Activated T-cell treated with anti-CD3 and anti-CD28 coated beads, Interleukin-2, amount 50 U/mL, for 4 hours (primary cell): ENCODE measurements around the gene DICER1. TPM values are rescaled to one million over a fixed set of nuclear protein-coding genes. Genes with fewer than 3 reads are reported as not detected.
A peak's percentile ranks its signal among the peaks of the same experiment; 100 is the strongest.

Experiments used
- ATAC-seq, 2 donors: fragments of 200-7000 bp; cut with Tn5 transposase; one replicate each; pipeline ENCODE4 v1.10.0; 2021
- DNase-seq: peaks from one replicate; pipeline ENCODE4 v3.0.0-alpha.2; 2020
- H3K27me3 Mint-ChIP-seq: one replicate; pipeline ENCODE4 v1.8.0; 2021; ENCODE audit warnings: low read depth, mixed read lengths
- H3K36me3 Mint-ChIP-seq: one replicate; pipeline ENCODE4 v1.8.0; 2022; ENCODE audit warnings: mixed read lengths; ENCODE audit not compliant: insufficient read depth
- H3K4me1 Mint-ChIP-seq: one replicate; pipeline ENCODE4 v1.8.0; 2021; ENCODE audit warnings: low read depth, mixed read lengths
- H3K4me3 Mint-ChIP-seq: one replicate; pipeline ENCODE4 v1.8.0; 2021; ENCODE audit warnings: mild to moderate bottlenecking, moderate library complexity, mixed read lengths
- H3K9me3 Mint-ChIP-seq: one replicate; pipeline ENCODE4 v1.8.0; 2021; ENCODE audit warnings: mixed read lengths
- total RNA-seq, 3 donors: library from RNA; stranded (reverse); gene quantifications; one replicate each; pipeline ENCODE4 v1.2.1, GENCODE V29; 2021

Gene DICER1
- total RNA-seq, 3 donors from 2014 or later, result 43.7 to 49.7 (median 46.2) TPM

DNA sequence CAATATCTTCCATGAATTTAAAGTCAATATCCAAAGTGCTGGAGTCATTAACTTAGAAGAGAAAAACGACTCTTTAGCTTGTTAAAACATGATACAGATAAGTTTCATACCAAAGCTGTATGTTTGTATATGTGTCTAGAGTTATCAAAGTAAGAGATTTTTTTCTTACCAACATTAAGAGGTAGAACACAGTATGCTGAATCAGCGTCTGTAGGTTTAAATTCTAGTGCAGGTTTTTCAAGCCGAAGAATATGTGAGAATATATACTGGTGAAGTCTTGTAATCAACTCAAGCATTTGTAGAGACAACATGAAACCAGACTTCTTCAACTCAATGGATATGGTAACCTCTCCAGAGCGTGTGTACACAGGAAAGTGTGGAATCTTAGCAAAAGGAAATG lies 49.6 kb downstream of the DICER1 start:
- Mint-ChIP-seq H3K4me1 (peaks cover 1% of the 10 kb centered on the region), H3K4me3 (no peak overlapping the region), H3K36me3 (peaks cover 49% of the 10 kb centered on the region), H3K9me3 (no peaks in the 10 kb centered on the region), H3K27me3 (no peaks in the 10 kb centered on the region)
- ATAC-seq (no peak), DNase-seq (no peak)

DNA sequence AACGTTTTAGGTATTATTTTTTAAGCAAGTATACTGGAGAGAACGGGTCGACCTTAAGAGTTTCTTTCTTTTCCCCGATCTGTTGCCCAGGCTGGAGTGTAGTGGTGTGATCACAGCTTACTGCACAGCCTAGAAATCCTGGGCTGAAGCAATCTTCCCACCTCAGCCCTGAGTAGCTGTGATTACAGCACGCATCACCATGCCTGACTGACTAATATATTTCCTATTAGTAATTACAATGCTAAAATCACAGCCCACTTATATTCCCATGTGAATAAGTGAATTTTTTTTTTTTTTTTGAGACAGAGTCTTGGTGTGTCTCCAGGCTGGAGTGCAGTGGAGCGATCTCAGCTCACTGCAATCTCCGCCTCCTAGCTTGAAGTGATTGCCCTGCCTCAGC lies 50.4 kb downstream of the DICER1 start:
- H3K36me3 Mint-ChIP-seq, result peaks cover 56% of the 10 kb centered on the region

DNA sequence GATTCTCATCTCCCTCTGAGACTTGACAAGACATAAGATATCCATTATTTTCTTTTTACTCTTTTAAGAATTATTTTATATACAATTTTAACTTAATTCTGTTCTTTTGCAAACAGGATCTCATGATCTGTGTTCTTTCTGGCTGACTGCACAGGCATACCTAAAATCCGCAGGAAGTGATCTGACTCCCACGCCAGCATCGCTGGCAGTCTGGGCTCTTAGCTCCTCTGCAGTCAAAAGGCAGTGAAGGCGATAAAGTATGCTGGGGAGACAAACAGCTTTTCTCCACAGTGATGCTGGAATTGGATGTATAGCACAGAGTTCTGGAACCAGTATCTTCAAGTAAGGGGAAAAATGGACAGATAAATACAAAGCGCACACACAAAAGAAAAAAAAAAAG lies 52.4 kb downstream of the DICER1 start:
- H3K4me1 Mint-ChIP-seq, result peaks cover 21% of the 10 kb centered on the region
- DNase-seq, result no peak
- no peaks in the 10 kb centered on the region for H3K27me3 Mint-ChIP-seq
- ATAC-seq, result no peak
- H3K9me3 Mint-ChIP-seq, result no peaks in the 10 kb centered on the region
- no peak overlapping the region for H3K4me3 Mint-ChIP-seq
- H3K36me3 Mint-ChIP-seq, result peaks cover 60% of the 10 kb centered on the region

More for the DNA sequence above, 50.4 kb downstream of the DICER1 start:
- ATAC-seq, result no peak
- Mint-ChIP-seq H3K4me3 (no peak overlapping the region), H3K4me1 (peaks cover 8% of the 10 kb centered on the region), H3K27me3 (no peaks in the 10 kb centered on the region), H3K9me3 (no peaks in the 10 kb centered on the region)
- DNase-seq, result no peak

DNA sequence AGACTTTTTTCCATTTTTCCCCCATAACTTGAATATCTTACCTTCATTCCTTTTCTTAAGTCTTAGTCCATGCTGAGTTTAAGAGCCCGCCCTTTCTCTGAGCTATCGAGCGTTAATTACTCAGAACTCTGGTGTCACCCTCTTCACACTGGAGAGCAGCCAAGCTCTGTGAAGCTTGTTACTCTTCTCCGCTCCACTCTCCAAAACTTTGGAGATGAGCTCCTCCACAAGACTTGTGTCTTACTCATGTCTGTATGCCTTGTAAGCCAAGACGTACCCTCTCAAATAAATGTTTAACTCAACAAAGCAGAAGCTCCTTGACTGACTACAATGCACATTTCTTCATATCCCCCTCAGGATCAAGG lies 54.7 kb downstream of the DICER1 start:
- Mint-ChIP-seq H3K4me3 (no peak overlapping the region), H3K4me1 (peaks cover 26% of the 10 kb centered on the region), H3K36me3 (peaks cover 57% of the 10 kb centered on the region), H3K27me3 (no peaks in the 10 kb centered on the region), H3K9me3 (no peaks in the 10 kb centered on the region)
- ATAC-seq, result no peak
- no peak for DNase-seq

DNA sequence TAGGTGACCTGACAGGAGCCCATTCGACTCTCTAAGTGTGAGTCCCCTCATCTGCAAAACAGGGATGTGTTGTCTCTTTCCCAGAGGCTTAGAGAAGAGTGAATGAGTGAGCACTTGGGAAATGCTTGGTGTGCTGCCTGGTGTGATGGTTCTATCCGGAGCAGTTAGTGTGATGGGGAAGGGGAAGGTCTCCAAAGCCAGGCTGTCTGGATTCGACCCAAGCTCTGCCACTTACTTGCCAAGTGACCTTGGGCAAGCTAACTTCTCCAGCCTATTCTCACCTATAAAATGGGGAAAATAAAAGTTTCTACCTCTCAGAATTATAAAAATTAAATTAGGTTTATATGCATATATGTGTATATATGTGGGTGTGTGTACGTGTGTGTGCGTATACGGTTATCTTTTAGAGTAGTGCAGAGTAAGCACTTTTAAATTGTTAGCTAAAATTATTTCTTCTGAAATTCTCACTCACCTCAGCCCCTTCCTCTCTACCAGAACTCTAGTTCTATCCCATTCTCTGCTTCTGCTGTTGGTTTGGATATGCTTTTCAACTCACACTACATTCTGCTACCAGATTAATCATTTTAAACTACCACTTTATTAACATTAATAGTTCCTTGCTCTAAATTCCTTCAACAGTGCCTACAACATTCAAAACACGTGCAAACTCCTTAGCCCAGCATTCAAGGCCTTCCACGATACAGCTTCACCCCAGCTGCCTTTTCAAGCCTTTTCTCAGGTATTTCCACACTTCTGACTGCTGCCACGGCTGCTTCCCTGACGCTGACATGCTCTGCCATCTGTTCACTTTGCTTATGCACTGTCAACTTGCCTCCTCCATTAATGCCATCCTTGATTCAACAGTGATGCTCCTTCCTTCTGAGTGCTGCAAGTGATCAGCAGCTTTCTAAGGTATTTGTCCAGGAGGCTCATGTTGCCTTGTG lies 55.3 kb downstream of the DICER1 start:
- DNase-seq (no peak), ATAC-seq (no peak)
- H3K4me3 Mint-ChIP-seq, result no peak overlapping the region
- H3K4me1 Mint-ChIP-seq, result peaks cover 26% of the 10 kb centered on the region
- H3K9me3 Mint-ChIP-seq, result no peaks in the 10 kb centered on the region
- H3K36me3 Mint-ChIP-seq, result peaks cover 58% of the 10 kb centered on the region
- no peaks in the 10 kb centered on the region for H3K27me3 Mint-ChIP-seq

DNA sequence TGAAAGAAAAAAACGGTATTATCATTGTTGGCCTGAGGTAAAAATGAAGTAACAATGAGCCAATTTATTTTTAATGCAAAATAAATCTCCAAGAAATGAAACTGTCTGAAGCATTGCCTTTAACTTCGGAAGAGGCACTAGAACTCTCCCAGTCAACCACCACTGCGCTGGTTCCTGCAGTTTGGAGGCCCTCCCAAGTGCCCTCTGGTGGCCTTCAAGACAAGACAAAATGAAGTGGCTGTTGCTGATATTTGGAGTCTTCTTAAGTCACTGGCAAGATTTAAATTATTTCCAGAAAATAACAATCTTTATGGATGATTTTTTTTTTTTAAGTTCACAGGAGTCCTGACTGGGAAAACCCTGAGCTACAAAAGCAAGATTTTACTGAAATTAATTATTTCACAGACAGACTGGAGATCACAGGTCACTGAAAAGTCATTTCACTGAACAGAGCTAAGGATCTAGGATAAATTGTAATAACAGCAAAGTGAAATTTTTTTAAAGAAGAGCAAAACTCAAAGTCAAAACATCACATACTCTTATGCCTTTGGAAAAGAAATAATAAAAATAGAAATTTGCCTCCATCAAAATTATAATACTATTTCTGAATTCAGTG lies 58.2 kb downstream of the DICER1 start:
- Mint-ChIP-seq H3K4me3 (no peak overlapping the region), H3K4me1 (peaks cover 26% of the 10 kb centered on the region), H3K9me3 (no peaks in the 10 kb centered on the region), H3K27me3 (no peaks in the 10 kb centered on the region), H3K36me3 (peaks cover 54% of the 10 kb centered on the region)
- ATAC-seq (no peak), DNase-seq (peak; percentile 10)

DNA sequence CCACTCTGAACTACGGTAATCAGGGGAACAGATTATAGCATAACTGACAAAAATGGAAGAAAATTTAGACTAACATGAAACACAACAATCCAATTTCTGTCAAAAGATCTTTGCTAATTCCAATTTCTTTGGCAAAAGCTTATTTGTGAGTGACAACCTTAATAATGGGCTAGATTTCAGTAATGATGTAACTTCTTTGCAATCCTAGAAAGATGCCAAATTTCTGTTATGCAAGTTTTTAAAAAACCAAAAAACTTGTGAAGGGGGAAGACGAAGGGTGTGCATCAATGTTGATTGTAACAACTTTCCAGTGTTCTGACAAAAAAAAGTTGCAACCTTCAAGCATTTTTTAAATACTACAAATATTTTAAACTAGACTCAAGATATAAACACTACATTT lies 59.9 kb downstream of the DICER1 start:
- no peak for DNase-seq
- H3K36me3 Mint-ChIP-seq, result peaks cover 49% of the 10 kb centered on the region
- no peak for ATAC-seq
- no peaks in the 10 kb centered on the region for H3K27me3 Mint-ChIP-seq
- no peaks in the 10 kb centered on the region for H3K9me3 Mint-ChIP-seq
- H3K4me3 Mint-ChIP-seq, result no peak overlapping the region
- peaks cover 22% of the 10 kb centered on the region for H3K4me1 Mint-ChIP-seq

DNA sequence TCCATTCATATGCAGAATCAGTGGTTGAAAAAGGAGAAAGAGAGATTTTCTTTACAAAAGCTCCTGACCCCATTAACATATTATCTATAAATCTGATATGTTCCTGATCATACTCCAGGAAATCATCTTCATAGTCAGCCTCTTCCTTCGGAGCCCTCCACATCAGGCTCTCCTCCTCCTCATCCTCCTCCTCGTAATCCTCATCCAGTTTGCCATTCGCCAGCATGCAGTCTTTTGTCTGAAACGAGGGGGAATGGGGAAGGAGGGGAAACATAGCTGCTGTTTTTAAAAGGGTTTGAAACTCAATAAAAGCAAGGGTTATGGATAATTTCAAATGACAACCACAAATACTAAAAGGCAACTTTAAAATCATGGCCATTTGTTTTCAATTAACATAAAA lies 60.9 kb downstream of the DICER1 start:
- no peak for DNase-seq
- H3K4me1 Mint-ChIP-seq, result peaks cover 16% of the 10 kb centered on the region
- no peak for ATAC-seq
- no peaks in the 10 kb centered on the region for H3K27me3 Mint-ChIP-seq
- peaks cover 44% of the 10 kb centered on the region for H3K36me3 Mint-ChIP-seq
- no peak overlapping the region for H3K4me3 Mint-ChIP-seq
- no peaks in the 10 kb centered on the region for H3K9me3 Mint-ChIP-seq

DNA sequence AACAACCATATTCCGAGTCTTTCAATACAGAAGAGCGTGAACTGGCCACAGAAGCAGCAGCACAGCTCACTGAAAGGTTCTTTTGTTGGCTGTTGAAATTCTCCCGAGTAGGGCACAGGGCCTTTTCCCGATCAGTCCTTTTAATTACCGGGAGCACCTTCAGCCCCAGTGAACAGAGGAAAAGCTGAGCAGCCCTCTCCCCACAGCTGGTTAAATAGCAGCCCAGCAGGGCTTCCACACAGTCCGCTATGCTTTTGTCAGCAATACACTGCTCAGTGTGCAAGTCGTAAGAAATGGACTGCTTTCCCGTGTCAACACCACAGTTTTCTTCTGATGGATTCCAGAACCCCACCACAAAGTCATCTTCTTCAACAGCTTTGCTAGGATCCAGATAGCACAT lies 61.3 kb downstream of the DICER1 start:
- H3K4me1 Mint-ChIP-seq, result peaks cover 15% of the 10 kb centered on the region

DNA sequence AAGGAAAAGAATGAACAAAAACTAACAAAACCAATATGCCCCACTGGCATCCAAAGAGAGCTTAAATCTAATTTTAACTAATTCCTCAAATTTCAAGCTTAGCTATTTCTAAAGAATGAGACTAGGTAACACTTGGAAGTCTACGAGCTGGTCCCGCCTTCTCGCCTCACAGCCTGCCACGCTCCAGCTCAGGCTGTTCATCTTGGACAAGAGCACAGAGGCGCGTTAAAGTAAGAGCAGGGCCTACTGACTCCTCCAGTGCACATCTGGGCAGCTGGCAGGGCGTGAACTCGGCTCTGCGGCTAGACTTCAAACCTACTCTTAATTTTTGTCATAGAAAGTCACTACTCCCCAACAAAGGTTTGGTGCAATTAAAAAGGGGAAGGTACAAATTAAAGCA lies 64.6 kb downstream of the DICER1 start:
- H3K36me3 Mint-ChIP-seq, result peaks cover 47% of the 10 kb centered on the region
- ATAC-seq, result no peak
- no peak for DNase-seq
- no peaks in the 10 kb centered on the region for H3K9me3 Mint-ChIP-seq
- H3K4me1 Mint-ChIP-seq, result no peaks in the 10 kb centered on the region
- no peak overlapping the region for H3K4me3 Mint-ChIP-seq
- H3K27me3 Mint-ChIP-seq, result no peaks in the 10 kb centered on the region

More for the DNA sequence above, 61.3 kb downstream of the DICER1 start:
- no peak for DNase-seq
- no peak for ATAC-seq
- Mint-ChIP-seq H3K27me3 (no peaks in the 10 kb centered on the region), H3K9me3 (no peaks in the 10 kb centered on the region), H3K4me3 (no peak overlapping the region), H3K36me3 (peaks cover 44% of the 10 kb centered on the region)

DNA sequence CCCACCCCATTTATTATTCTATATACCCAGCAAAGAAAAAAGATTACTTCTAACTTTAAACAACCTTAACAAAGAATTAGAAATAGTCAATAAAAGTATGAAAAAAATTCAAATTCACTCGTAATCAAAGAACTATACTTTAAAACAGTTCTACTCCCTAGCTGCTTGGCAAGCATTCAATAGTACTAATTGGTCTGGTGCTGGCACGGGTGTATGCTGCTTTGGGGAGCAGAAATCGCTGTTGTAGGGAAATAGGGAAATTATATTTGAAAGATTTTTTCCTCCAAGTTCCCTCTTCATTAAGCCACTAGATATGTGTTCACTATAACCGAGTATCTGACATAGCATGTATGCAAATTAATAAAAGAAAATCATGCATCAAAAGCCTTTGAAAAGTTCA lies 65.7 kb downstream of the DICER1 start:
- peaks cover 45% of the 10 kb centered on the region for H3K36me3 Mint-ChIP-seq
- no peak overlapping the region for H3K4me3 Mint-ChIP-seq

DNA sequence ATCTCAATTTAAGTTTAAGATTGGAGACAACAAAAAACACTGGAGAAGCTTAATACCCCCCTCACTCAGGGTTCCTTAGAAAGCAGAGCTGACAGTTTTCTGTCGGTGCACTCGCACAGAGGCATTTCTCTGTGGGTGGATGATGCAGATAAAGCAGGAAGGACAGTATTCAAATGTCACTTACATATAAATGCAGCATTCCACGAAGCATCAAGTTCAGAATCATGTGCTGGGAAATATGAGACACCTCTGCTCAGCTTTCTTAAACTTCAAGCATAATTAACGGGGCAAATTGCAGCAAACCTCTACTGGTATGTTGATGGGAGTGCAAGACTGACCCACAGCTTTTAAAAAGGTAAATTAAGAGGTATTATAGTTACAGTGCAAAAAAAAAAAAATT lies 68.7 kb downstream of the DICER1 start:
- ATAC-seq (no peak), DNase-seq (no peak)
- no peaks in the 10 kb centered on the region for H3K27me3 Mint-ChIP-seq
- H3K36me3 Mint-ChIP-seq, result peaks cover 41% of the 10 kb centered on the region
- H3K4me3 Mint-ChIP-seq, result no peak overlapping the region
- no peaks in the 10 kb centered on the region for H3K9me3 Mint-ChIP-seq
- no peaks in the 10 kb centered on the region for H3K4me1 Mint-ChIP-seq

More for the DNA sequence above, 65.7 kb downstream of the DICER1 start:
- Mint-ChIP-seq H3K9me3 (no peaks in the 10 kb centered on the region), H3K27me3 (no peaks in the 10 kb centered on the region), H3K4me1 (no peaks in the 10 kb centered on the region)
- ATAC-seq (no peak), DNase-seq (no peak)

DNA sequence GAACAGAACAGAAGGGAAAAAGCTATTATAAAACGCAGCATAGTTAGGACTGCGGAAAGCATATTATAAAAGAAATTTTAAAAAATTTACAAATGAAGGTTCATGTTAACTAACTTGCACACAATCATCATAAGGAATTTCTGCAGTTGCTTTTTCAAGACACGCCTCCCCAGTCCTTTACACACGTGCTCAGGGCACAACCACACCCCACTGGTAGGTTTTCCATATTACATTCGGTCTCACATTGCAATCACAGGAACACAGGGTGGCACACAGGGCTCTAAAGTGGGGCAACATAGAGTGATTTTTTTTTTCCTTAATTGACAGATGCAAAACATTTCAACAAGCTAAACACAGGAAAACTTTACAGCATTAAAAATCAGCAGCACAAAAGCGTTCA lies 69.7 kb downstream of the DICER1 start:
- no peak for ATAC-seq
- DNase-seq, result no peak
- Mint-ChIP-seq H3K27me3 (no peaks in the 10 kb centered on the region), H3K4me1 (no peaks in the 10 kb centered on the region), H3K4me3 (no peak overlapping the region), H3K9me3 (no peaks in the 10 kb centered on the region), H3K36me3 (peaks cover 32% of the 10 kb centered on the region)

DNA sequence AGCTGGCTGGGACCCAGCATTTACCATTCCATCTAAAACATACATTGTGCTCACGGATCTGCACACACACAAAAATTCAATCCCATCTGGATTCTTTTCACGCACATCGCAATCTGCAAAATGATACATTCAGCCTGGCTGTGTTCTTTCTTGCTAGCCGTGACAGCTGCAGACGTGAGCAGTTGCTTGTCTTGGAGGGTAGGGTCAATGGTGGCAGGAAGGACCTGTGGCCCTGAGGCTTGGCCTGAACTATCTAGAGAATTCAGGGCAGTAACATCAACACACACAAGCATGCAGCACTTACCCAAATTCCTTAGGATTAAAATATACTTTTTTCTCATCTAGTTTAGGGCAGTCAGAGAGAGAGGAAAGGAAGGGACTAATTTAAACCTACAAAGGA lies 72.0 kb downstream of the DICER1 start:
- Mint-ChIP-seq H3K4me1 (no peaks in the 10 kb centered on the region), H3K9me3 (no peaks in the 10 kb centered on the region), H3K4me3 (no peak overlapping the region), H3K36me3 (peaks cover 25% of the 10 kb centered on the region), H3K27me3 (no peaks in the 10 kb centered on the region)
- ATAC-seq (no peak), DNase-seq (no peak)

DNA sequence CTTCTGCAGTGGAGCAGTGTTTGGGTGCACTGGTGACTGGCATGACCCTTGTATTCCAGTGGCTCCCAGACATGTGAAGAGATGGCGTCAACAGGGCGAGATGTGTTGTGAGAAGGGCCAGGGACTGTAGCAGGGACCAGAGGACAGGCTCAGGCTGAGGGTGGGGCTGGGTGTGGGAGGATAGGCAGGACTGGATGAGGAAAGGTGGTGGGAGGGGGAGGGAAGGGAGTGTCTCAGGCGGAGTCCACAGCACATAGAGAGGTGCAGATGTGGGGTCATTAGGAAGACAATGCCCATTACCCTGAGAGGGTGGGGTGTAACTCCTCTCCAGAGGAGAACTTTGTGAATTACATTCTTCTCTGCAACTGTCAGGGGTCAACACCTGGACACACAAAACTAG lies 78.5 kb downstream of the DICER1 start:
- Mint-ChIP-seq H3K27me3 (peaks cover 3% of the 10 kb centered on the region), H3K4me1 (no peaks in the 10 kb centered on the region), H3K9me3 (no peaks in the 10 kb centered on the region), H3K36me3 (no peaks in the 10 kb centered on the region), H3K4me3 (no peak overlapping the region)
- ATAC-seq (no peak), DNase-seq (no peak)
